Stomach (tissue), 4 donors: ENCODE results near the gene UTP14C.

Source experiments
- POLR2A ChIP-seq, 4 donors: fragments of 450-650 bp; IDR thresholded peaks; one replicate each; pipeline ENCODE4 v1.6.1; 2016; ENCODE audit warnings: antibody characterized with exemption in 4 of 4, control low read depth in 2 of 4, mild to moderate bottlenecking in 1 of 4, moderate library complexity in 1 of 4
- TF ChIP-seq, protein P1 (sequence below), 7 experiments: fragments of 450-650 bp in 4 of 7; fragments of 200-600 bp in 3 of 7; sonication (generic) in 3 of 7; IDR thresholded peaks; one replicate each; pipeline ENCODE4 v1.5.1; 2016 to 2019; ENCODE audit warnings: antibody characterized with exemption in 7 of 7, control low read depth in 2 of 7, mild to moderate bottlenecking in 1 of 7

DNA sequence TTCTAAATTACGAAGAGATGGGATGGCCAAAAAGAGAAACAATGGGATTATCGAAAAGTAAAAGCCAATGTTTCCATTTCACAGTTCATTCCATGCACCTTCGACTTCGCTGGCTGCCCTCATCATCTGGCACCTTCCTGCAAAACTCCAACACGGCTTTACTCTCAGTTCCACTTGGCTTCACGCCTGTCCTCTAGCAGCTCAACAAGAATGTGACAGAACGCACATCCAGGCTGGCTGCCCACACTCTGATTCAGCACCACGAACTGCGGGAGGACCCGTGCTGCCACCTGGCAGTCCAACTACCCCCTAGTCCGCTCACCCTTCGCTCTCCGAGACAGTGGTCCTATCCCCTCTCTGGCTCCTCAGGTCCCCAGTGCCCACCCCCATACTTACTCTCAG is 25.0 kb upstream of the UTP14C start:
- TF ChIP-seq, protein P1, sequence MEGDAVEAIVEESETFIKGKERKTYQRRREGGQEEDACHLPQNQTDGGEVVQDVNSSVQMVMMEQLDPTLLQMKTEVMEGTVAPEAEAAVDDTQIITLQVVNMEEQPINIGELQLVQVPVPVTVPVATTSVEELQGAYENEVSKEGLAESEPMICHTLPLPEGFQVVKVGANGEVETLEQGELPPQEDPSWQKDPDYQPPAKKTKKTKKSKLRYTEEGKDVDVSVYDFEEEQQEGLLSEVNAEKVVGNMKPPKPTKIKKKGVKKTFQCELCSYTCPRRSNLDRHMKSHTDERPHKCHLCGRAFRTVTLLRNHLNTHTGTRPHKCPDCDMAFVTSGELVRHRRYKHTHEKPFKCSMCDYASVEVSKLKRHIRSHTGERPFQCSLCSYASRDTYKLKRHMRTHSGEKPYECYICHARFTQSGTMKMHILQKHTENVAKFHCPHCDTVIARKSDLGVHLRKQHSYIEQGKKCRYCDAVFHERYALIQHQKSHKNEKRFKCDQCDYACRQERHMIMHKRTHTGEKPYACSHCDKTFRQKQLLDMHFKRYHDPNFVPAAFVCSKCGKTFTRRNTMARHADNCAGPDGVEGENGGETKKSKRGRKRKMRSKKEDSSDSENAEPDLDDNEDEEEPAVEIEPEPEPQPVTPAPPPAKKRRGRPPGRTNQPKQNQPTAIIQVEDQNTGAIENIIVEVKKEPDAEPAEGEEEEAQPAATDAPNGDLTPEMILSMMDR (IDR thresholded peaks at IDR 0.05) = peak in 1 of 7 experiments; percentile 13
- TF ChIP-seq POLR2A (IDR thresholded peaks at IDR 0.05) = no peak
